ENCODE results near the gene SLC7A4.

Gene SLC7A4

DNA sequence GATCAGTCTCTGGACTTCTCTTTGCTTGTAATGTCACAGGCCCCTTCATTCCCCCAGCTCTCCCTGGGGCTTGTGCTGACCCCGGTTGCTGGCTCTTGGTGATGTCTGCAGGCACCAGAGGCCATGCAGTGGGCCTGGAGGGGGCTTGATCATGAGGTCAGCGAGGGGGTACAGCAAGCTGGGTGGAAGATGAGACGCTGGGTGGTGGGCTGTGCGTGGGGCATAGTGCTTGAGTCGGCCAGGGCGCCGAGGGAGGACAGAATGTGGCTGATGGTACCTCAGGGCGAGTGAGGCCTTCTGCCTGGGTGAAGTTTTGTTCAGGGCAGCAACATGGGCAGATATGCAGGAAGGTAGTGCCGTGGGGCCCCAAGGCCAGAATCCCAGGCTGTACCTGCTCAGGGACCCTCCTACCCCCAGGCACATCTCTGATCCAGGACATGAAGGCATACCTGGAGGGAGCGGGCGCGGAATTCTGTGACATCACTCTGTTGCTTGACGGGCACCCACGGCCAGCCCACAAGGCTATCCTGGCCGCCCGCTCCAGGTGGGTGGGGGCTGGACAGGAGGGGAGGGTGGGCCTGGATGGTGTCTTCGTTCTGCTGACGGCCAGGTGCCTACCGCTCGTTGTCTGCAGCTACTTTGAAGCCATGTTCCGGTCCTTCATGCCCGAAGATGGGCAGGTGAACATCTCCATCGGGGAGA, 36.9 kb downstream of the SLC7A4 start:
- peak; percentile 22 for DNase-seq

DNA sequence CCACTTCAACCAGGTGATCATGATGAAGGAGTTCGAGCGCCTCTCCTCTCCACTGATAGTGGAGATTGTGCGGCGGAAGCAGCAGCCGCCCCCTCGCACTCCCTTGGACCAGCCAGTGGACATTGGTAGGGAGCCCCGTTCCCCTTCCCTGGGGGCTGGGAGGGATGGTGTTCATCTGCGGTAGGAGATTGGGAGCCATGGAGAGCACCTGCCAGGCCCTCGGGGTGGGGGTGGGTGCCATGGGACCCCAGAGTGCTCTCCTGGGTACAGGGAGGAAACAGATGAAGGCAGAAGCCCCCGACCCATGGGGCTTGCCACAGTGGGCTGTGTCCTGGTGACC, 37.5 kb downstream of the SLC7A4 start:
- peak; percentile 21 for DNase-seq

DNA sequence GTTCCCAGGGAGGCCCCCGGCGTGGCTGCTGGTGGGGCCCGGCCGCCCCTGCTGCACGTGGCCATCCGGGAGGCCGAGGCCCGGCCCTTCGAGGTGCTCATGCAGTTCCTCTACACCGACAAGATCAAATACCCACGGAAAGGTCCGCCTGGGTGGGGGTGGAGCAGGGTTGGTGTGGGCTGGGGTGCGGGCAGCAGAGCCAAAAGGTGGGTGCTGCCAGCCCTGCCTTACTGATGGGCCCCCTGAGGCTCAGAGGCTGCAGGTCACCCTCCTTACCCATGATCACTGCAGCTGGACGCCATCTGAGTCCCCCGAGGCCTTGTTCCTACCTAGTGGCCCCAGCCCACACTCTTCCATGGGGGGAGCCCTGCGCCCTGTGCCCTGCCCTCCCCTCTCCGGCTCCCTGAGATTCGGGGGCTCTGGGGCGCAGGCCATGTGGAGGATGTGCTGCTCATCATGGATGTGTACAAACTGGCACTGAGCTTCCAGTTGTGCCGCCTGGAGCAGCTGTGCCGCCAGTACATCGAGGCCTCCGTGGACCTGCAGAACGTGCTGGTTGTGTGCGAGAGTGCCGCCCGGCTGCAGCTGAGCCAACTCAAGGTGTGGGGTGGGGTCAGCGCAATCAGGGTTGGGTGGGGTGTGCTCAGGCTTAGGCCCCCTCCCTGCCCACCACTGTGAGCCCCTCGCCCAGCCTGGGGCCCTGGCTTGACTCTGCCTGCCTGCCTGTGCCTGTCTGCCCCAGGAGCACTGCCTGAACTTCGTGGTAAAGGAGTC, 38.0 kb downstream of the SLC7A4 start:
- DNase-seq, result no peak

DNA sequence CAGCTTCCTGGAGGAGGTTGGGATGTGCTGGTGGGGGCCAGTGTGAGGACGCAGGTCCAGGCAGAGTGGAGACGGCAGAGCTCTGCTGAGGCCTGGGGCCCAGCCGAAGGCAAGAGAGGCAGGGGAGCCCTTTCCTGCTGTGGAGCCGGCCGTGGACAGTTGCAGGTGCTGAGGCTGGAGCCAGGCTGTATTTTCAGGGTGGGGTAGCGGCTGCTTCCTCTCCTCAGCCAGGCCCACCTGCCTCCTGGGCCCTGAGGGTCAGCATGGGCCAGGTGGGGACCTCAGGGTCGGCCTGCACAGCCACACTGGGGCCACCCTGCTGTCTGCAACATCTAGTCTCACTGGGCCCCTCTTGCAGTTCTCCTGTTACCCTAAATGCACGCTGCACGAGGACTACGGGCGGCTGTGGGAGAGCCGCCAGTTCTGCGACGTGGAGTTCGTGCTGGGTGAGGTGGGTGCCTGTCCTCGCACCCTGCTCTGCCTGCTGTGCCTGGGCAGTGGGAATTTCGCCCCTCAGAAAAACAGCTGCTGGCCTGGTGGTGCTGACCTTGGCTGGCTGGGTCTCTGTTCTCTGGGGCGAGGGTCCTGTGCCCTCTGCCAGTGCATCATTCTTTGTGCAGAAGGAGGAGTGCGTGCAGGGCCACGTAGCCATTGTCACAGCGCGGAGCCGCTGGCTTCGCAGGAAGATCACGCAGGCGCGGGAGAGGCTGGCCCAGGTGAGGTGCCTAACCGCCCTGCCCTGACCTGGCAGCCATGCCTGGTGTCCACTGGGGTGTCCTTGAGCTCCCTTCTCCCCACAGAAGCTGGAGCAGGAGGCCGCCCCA, 38.8 kb downstream of the SLC7A4 start:
- no peak for DNase-seq

DNA sequence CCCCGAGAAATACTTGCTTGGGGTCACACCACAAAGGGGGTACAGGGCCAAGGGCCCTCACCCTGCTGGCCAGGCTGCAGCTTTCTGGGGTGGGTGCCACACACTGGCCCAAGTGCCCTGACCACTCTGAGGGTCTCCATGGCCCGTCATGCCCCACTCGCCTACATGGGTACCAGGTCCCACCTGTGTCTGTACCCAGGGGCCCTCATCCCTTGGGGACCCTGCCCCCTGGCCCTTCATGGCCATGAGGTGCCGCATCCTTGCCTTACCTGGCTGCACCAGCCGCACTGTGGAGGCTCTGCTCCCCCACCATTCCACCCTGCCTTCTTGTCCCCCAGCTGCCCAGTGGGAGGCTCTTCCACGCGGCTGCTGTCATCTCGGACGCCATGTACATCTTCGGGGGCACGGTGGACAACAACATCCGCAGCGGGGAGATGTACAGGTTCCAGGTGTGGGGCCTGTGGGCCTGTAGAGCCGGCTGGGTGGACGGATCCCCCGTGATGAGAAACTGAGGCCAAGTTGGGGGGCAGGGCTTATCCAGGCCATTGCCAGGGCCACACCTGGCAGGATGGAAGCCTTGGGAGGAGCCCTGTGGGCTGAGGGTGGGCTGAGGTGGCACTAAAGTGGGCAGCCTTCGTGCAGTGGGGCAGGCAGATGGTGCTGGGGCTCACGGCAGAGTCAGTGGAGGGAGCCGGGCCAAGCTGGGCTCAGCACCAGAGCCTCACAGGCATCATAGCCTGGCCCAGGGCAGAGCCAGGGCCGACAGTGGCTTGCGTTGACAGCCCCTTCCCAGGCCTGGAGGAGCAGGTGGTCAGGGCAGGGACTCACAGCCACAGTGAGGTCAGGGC, 39.7 kb downstream of the SLC7A4 start:
- no peak for DNase-seq

DNA sequence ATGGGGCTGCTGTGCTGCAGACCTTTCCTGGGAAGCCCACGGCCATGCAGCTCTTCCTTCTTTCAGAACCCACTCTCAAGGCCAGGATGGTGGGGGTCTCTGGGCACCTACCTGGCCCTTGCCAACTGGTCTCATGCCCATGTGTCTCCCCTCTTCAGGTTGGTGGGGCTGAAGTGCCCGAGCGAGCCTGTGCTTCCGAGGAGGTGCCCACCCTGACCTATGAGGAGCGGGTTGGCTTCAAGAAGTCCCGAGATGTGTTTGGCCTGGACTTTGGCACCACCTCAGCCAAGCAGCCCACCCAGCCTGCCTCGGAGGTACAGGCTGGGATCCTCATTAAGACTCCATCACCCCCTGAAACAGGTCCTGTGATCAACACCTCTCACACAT, 40.3 kb downstream of the SLC7A4 start:
- DNase-seq, result no peak

DNA sequence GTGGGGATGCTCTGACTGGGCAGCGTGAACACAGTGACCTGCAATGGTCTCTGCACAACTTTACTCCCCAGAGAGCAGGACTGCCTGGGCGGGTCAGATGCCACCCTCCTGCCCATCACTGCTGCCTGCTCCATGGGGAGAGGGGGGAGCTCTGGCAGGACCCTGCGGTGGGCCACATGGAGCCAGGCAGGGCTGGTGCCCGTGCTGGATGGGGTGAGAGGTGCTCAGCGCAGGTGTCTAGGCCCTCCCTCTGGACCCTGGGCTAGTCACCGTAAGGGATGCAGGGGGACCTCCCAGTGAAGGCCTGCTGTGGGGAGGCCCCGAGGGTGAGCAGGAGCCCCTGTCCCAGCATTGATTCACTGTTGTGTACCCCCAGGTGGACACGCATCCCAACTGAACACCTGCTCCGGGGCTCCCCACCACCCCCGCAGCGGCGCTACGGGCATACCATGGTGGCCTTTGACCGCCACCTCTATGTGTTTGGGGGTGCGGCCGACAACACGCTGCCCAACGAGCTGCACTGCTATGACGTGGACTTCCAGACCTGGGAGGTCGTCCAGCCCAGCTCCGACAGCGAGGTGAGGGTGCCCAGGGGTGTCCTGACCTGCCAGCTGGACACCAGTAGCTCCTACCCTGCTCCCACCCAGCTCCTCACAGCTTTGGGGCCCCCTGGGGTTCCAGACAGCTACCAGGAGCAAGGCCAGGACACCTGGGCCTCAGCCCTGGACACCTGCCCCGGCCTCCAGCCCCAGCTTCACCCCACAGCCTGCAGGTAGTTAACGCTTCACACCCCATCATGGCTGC, 40.9 kb downstream of the SLC7A4 start:
- no peak for DNase-seq

DNA sequence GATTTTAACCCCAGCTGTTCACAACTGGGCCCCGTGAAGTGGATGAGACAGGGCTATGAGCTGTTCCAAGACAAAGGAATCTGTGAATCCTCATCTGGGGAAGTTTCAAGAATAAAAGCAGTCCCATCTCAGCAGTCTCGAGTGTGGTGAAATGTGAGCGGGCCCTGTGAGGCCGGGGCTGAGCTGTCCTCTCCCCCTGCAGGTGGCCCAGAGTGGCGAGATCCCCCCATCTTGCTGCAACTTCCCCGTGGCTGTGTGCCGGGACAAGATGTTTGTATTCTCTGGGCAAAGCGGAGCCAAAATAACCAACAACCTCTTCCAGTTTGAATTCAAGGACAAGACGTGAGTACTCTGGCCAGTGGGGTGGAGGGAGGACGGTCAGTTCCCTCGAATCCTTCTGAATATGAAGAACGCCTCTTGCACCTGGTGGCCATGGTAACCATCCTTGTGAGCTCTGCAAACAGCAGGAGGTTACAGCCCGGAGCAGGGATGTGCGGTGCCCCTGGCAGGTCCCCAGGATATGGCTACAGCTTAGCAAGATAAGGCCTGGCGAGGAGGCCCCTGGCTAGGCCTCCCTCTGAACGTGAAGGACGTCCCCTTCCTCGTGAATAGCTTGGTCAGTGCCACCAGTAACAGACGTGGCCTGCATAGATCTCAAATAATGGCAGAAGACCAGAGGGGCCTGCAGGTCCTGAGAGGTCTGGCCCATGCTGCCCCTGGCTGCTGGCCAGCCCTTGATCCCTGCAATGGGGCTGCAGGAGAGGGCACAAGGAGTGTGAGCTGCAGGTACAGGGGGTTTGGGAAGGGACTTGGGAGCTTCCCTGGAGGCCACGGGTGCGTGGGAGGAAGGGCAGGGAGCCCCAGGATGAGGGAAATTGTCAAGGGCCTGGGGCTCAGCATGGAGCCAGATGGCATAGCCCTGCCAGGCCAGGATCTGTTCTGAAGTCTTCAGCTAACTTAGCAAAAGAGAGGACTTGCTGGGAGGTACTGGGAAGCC, 41.9 kb downstream of the SLC7A4 start:
- no peak for DNase-seq

DNA sequence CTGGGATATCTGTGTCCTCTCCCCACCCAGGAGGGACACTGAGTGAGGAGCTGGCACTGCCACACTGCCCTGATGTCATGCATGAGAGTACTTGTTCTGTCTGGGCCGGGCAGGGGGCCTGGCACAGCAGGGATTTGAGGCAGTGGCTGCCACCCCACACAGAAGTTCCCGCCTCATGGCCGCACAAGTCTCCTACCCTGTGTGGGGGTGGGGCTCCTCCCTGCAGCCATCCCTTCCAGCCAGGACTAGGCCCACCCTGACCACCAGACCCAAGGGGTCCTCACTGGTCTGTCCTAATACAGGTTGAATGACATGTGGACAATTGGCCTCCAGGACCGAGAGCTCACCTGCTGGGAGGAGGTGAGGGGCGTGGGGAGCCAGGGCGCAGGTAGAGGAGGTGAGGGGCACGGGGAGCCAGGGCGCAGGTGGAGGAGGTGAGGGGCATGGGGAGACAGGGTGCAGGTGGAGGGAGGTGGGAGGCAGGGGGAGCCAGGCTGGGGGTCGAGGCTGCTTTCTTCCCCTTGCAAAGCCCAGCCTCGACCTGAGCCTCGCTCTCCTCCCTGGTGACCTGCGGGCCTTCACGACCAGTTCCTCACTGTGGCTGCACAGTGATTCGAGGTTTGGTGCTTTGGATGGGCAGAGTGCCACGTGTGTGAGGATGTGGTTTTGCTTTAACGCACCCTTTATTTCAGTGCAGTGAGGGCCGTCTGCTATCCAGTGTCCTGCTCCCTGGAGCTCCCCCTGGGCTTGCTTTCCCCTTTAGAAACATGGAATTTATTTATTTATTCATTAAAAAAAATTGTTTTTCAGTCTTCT, 42.8 kb downstream of the SLC7A4 start:
- no peak for DNase-seq

DNA sequence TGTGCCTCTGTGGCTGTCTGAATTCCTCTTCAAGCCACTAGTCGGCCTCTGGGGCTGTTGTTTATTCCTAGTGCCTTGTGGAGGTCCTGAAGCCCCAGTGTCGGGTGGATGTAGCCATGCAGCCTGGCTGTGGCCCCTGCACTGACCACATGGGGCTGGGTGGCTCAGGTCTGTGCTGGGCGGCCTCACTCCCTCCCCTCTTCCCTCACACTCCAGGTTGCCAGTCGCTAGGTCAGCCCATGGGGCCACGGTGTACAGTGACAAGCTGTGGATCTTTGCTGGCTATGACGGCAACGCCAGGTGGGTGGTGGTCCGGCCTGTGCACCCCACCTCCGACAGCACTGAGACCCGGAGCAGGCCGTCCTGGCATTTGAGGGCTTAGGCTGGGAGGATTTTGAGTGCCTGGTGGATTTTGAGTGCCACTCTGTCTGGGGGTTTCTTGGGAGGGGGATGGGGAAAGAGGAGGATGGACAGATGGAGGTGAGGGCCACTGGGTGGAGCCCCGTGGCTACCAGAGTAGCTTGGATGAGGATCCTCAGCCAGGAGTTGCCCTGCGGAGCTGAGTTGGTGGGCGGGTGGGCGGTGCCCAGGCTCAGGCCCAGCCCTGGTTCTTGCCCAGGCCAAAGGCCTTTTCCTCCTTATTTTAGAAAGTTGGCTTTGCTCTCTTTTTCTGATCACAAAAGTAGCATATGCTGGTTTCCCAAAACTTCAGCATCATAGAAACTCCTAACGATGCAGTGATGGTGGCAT, 43.6 kb downstream of the SLC7A4 start:
- DNase-seq, result no peak

DNA sequence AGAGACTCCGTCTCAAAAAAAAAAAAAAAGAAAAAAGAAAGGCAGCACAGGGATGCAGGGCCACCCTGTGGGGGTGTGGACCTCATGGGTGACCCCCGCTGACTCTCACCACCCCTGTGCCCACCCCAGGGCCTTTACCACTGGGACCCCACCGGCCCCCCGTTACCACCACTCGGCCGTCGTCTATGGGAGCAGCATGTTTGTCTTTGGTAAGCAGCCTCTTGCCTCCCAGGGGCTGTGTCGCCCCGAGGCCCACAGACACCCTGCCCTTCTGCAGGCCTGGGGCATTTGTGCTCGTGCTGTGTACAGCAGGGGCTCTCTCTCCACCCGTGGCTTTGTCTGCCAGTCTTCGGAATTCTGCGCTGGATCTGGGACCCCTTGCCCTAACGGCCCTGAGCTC, 45.0 kb downstream of the SLC7A4 start:
- no peak for DNase-seq

DNA sequence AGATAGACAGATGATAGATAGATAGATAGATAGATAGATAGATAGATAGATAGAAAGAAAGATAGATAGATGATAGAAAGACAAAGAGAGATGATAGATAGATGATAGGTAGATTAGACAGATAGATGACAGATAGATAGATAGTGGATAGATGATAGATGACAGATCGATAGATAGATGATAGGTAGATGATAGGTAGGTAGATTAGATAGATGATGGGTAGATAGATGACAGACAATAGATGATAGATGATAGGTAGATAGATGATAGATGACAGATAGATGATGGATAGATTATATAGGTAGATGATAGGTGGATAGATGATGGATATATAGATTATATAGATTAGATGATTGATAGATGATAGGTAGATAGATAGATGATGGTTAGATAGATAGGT, 46.0 kb downstream of the SLC7A4 start:
- DNase-seq, result no peak

DNA sequence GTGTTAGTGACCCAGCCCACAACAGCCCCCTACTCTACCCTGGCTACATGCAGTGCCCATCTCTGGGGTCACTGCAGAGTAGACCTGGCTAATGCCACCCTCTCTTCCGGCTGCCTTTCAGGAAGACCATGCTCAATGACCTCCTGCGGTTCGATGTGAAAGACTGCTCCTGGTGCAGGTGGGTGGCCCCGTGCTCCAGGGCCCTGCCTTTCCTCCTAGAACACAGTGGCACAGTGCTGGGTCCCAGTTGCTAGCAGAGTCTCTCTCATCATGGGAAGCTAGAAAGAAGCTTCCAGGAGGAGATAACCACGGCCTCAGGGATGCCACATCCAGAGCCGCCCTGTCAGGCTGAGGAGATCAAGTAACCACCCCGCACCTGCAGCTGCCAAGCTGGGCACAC, 46.6 kb downstream of the SLC7A4 start:
- DNase-seq, result no peak

DNA sequence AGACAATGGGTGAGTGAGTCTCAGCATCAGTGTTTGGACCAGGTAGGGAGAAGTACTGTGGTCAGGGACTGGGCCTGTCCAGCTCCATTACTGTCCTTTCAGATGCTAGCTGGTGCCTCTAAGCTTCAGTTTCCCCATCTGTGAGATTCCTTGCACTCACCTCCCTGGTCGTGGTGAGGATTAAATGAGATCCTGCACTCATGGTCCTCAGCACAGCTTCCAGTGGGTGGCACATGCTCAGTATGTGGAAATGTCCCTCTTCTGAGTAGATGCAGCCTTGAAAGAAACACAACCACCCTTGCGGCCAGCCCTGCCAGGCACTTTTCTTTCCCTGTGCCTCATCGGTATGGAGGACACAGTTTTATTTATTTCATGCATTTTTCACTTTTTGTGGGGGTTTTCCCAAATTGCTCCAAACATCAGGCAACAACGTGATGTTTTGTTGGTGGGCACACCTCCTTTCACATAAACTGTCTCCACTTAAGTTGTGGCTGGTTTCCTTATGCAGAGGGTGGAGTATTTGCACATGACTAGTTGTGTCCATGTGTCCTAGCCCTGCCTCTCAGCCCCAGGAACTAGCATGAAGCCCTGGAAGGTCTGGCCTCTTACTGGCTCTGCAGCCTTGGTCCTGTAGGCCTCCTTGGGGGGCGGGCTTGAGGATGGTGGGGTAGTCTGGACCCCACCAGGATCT, 49.1 kb downstream of the SLC7A4 start:
- DNase-seq, result peak; percentile 19

DNA sequence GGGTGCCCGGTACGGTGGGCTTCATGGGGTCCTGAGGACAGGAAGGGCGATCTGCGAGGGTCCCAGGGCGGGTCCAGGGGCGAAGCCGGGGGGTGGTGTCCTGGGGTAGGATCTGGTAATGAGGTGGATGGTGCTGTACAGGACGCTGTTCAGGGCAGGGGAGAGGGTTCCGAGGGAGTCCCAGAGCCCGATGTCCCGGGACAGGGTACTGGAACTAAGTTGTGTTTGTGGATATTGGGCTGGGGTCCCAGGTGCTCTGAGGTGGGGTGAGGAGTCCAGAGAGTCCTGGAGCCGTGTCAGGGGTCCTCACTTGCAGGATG, 49.8 kb downstream of the SLC7A4 start:
- no peak for DNase-seq

DNA sequence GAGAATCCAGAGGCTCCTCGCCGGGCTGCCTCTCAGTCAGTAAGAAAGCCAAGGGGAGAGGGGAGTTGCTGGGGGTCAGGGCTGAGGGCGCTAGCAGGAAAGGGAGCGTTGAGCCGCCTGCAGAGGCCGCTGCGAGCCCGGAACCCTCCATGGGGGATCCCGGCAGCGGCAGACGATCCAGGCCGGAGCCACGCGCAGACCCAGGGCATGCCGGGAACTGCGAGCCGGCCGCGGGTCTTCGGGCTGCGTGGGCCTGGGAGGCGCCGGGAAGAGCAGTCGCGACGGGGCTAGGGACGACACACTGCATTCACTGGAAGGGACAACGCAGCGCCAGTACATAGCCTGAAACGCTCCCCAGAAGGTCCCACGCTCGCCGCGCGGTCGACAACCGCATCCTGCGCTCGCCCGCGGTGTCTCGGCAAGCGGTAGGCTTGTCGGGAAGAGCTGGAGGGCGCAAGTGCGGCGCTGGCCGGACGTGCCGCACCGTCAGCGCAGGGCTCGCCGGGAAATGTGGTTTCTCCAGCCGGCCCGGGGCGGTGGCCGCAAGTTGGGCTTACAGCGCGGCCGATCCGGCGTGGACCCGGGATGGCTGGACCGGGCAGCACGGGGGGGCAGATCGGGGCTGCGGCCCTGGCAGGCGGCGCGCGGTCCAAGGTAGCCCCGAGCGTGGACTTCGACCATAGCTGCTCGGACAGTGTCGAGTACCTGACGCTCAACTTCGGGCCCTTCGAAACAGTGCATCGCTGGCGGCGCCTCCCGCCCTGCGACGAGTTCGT, 50.4 kb downstream of the SLC7A4 start, which contains the start of gene LZTR1:
LZTR1 (plus strand) TSS at position 511 of the 776 bp plus-strand sequence; CDS start at position 586, 75 bp downstream.
- peak; percentile 82 for DNase-seq

DNA sequence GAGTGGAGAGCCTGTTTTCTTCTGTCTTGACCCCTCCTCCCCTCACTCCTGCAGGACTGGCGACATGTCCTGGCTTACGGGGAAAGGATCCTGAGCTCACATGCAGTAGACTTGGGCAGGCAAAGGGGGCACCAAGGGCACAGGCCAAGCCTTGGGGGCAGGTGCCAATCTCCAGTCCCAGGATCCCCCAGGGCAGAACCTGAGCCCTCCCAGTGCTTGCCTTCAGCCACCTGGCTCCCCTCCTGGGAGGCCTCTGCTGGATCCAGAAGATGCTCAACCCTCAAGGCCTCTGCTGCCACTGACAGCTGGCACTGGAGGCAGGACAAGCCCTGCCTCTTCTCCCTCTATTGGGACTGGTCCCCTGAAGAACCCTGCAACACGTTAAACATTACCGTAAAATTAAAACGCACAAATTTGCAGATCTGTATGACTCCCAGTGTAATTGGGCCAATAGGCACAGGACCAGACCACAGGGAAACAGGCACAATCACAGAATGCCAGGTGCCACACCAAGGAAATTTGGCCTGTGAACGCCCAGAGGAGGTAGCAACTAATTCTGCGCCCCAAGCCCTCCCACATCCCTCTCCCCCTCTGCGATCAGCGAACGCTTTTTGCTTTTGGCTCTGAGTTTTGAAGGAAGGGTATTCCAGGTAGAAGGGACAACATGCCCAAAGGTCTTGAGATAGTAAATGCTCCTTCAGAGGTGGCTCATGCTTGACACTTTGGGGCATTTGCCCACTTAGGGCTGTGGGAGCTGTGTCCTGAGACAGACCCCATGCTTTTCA, 51.2 kb downstream of the SLC7A4 start:
- DNase-seq, result no peak
